Measurements from ENCODE around the gene TESK1. TPM values are rescaled to one million over a fixed set of nuclear protein-coding genes. Genes with fewer than 3 reads are reported as not detected.
"Not testable (repeated sequence)": the region's sequence is repeated elsewhere in the genome, so short reads cannot be mapped to it uniquely, and the experiment has no call there.

TESK1 gene
- total RNA-seq, 1 experiment from 2014 or later: 31.9 TPM

DNA sequence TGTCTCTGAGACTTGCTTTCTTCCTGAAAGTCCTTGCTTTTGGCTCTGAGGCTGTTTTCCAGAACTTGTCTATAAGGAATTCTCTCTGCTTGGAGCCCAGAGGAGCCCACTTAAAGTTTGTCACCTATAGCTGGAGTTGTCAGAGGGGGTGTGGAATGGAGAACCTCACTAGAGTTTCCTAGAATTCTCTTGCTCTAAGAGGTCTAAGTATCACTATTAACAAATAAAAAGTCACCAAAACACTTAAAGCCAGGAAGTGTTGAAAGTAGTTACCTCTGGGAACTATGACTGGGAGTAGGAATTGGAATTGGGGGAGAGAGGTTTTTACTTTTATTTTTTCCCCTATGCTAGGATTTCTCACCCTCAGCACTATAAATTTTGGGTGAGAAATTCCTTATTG, 30.7 kb downstream of the TESK1 start:
- CTCF ChIA-PET: interaction anchor here (0.7 kb wide), 1 partner anchor 50 kb away, joined by 5 read pairs; no protein-coding TSS in a partner anchor
- BruUV-seq (replicated peaks): no TSS peak
- DNase-seq (ENCODE audit: low spot score): no peak

GRCh38 chr9:35636135-35636876, 31.2 kb downstream of the TESK1 start:
- intact Hi-C loops (cut with micrococcal nuclease; ENCODE audit: unreplicated experiment): no loop called here
- H3K27me3 ChIP-seq (replicated peaks; ENCODE audit: insufficient read depth, low read depth, low read length, poor library complexity): no peaks in the 10 kb centered on the region
- H3K4me3 ChIP-seq (ENCODE audit: low read depth, low read length, poor library complexity, severe bottlenecking): no peak overlapping the region
- H3K36me3 ChIP-seq (ENCODE audit: insufficient read depth, low read length, poor library complexity, severe bottlenecking): no peaks in the 10 kb centered on the region
- CTCF ChIA-PET: interaction anchor here (0.7 kb wide), 1 partner anchor 51 kb away, joined by 5 read pairs; no protein-coding TSS in a partner anchor
- no peak for DNase-seq (ENCODE audit: low spot score)
- H3K9me3 ChIP-seq (ENCODE audit: low read depth, low read length, poor library complexity, severe bottlenecking): no peaks in the 10 kb centered on the region
- POLR2A ChIA-PET (ENCODE audit: low non-redundant PET): no interaction called here
- no peak overlapping the region for H3K27ac ChIP-seq (ENCODE audit: low read depth, low read length, poor library complexity, severe bottlenecking)
- TF ChIP-seq, protein P1, sequence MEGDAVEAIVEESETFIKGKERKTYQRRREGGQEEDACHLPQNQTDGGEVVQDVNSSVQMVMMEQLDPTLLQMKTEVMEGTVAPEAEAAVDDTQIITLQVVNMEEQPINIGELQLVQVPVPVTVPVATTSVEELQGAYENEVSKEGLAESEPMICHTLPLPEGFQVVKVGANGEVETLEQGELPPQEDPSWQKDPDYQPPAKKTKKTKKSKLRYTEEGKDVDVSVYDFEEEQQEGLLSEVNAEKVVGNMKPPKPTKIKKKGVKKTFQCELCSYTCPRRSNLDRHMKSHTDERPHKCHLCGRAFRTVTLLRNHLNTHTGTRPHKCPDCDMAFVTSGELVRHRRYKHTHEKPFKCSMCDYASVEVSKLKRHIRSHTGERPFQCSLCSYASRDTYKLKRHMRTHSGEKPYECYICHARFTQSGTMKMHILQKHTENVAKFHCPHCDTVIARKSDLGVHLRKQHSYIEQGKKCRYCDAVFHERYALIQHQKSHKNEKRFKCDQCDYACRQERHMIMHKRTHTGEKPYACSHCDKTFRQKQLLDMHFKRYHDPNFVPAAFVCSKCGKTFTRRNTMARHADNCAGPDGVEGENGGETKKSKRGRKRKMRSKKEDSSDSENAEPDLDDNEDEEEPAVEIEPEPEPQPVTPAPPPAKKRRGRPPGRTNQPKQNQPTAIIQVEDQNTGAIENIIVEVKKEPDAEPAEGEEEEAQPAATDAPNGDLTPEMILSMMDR (conservative IDR thresholded peaks at IDR 0.05; ENCODE audit: low read depth, low read length): no peak
- no peak for TF ChIP-seq EZH2 (IDR thresholded peaks at IDR 0.05; ENCODE audit: borderline replicate concordance, low read depth, low read length, poor library complexity, severe bottlenecking)
- H3K4me1 ChIP-seq (ENCODE audit: insufficient read depth, low read length, poor library complexity, severe bottlenecking): no peaks in the 10 kb centered on the region
- BruUV-seq (replicated peaks): no TSS peak

More for the DNA sequence above, 30.7 kb downstream of the TESK1 start:
- H3K4me3 ChIP-seq (ENCODE audit: low read depth, low read length, poor library complexity, severe bottlenecking): no peak overlapping the region
- H3K9me3 ChIP-seq (ENCODE audit: low read depth, low read length, poor library complexity, severe bottlenecking): no peaks in the 10 kb centered on the region
- no peaks in the 10 kb centered on the region for H3K36me3 ChIP-seq (ENCODE audit: insufficient read depth, low read length, poor library complexity, severe bottlenecking)
- intact Hi-C loops (cut with micrococcal nuclease; ENCODE audit: unreplicated experiment): no loop called here
- no peaks in the 10 kb centered on the region for H3K4me1 ChIP-seq (ENCODE audit: insufficient read depth, low read length, poor library complexity, severe bottlenecking)
- no peak overlapping the region for H3K27ac ChIP-seq (ENCODE audit: low read depth, low read length, poor library complexity, severe bottlenecking)
- no peaks in the 10 kb centered on the region for H3K27me3 ChIP-seq (replicated peaks; ENCODE audit: insufficient read depth, low read depth, low read length, poor library complexity)
- POLR2A ChIA-PET (ENCODE audit: low non-redundant PET): no interaction called here
- TF ChIP-seq, protein P1 (conservative IDR thresholded peaks at IDR 0.05; ENCODE audit: low read depth, low read length): no peak

GRCh38 chr9:35636877-35637246, 31.8 kb downstream of the TESK1 start:
- H3K9me3 ChIP-seq (ENCODE audit: low read depth, low read length, poor library complexity, severe bottlenecking); CTCF ChIA-PET; H3K4me3 ChIP-seq (ENCODE audit: low read depth, low read length, poor library complexity, severe bottlenecking); H3K36me3 ChIP-seq (ENCODE audit: insufficient read depth, low read length, poor library complexity, severe bottlenecking); H3K27me3 ChIP-seq (replicated peaks; ENCODE audit: insufficient read depth, low read depth, low read length, poor library complexity); DNase-seq (ENCODE audit: low spot score); H3K27ac ChIP-seq (ENCODE audit: low read depth, low read length, poor library complexity, severe bottlenecking); POLR2A ChIA-PET (ENCODE audit: low non-redundant PET); H3K4me1 ChIP-seq (ENCODE audit: insufficient read depth, low read length, poor library complexity, severe bottlenecking); BruUV-seq (replicated peaks); intact Hi-C loops (cut with micrococcal nuclease; ENCODE audit: unreplicated experiment): not testable (repeated sequence)

- BruUV-seq (replicated peaks); intact Hi-C loops (cut with micrococcal nuclease; ENCODE audit: unreplicated experiment); CTCF ChIA-PET; H3K27me3 ChIP-seq (replicated peaks; ENCODE audit: insufficient read depth, low read depth, low read length, poor library complexity); H3K27ac ChIP-seq (ENCODE audit: low read depth, low read length, poor library complexity, severe bottlenecking); H3K4me1 ChIP-seq (ENCODE audit: insufficient read depth, low read length, poor library complexity, severe bottlenecking); DNase-seq (ENCODE audit: low spot score); POLR2A ChIA-PET (ENCODE audit: low non-redundant PET); H3K36me3 ChIP-seq (ENCODE audit: insufficient read depth, low read length, poor library complexity, severe bottlenecking); H3K4me3 ChIP-seq (ENCODE audit: low read depth, low read length, poor library complexity, severe bottlenecking); H3K9me3 ChIP-seq (ENCODE audit: low read depth, low read length, poor library complexity, severe bottlenecking): not testable (repeated sequence)
Measured at GRCh38 chr9:35637427-35637955, 32.4 kb downstream of the TESK1 start.

DNA sequence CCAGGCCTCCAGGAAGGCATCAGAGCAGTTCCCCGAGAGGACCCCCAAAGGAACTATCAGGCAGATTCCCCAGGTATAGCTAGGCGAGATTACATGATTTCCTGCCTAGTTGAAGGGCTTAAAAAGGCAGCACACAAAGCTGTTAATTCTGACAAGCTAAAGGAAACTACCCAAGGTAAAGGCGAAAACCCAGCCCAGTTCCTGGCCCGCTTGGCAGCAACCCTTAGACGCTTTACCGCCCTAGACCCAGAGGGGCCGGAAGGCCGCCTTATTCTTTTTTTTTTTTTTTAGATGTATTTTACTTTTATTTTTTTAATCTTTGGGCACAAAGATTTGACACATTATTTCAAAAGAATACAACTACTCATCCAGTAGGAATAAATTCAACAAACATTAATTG, 33.7 kb downstream of the TESK1 start:
- H3K9me3 ChIP-seq (ENCODE audit: low read depth, low read length, poor library complexity, severe bottlenecking); H3K36me3 ChIP-seq (ENCODE audit: insufficient read depth, low read length, poor library complexity, severe bottlenecking); DNase-seq (ENCODE audit: low spot score); BruUV-seq (replicated peaks); H3K4me3 ChIP-seq (ENCODE audit: low read depth, low read length, poor library complexity, severe bottlenecking); H3K27me3 ChIP-seq (replicated peaks; ENCODE audit: insufficient read depth, low read depth, low read length, poor library complexity); POLR2A ChIA-PET (ENCODE audit: low non-redundant PET); H3K4me1 ChIP-seq (ENCODE audit: insufficient read depth, low read length, poor library complexity, severe bottlenecking); intact Hi-C loops (cut with micrococcal nuclease; ENCODE audit: unreplicated experiment); H3K27ac ChIP-seq (ENCODE audit: low read depth, low read length, poor library complexity, severe bottlenecking): not testable (repeated sequence)
- CTCF ChIA-PET: interaction anchor here (0.7 kb wide), 1 partner anchor 686 kb away, joined by 3 read pairs; no protein-coding TSS in a partner anchor

- BruUV-seq (replicated peaks); intact Hi-C loops (cut with micrococcal nuclease; ENCODE audit: unreplicated experiment); H3K4me1 ChIP-seq (ENCODE audit: insufficient read depth, low read length, poor library complexity, severe bottlenecking); H3K4me3 ChIP-seq (ENCODE audit: low read depth, low read length, poor library complexity, severe bottlenecking); H3K27ac ChIP-seq (ENCODE audit: low read depth, low read length, poor library complexity, severe bottlenecking); H3K36me3 ChIP-seq (ENCODE audit: insufficient read depth, low read length, poor library complexity, severe bottlenecking); H3K9me3 ChIP-seq (ENCODE audit: low read depth, low read length, poor library complexity, severe bottlenecking); POLR2A ChIA-PET (ENCODE audit: low non-redundant PET); CTCF ChIA-PET; DNase-seq (ENCODE audit: low spot score); H3K27me3 ChIP-seq (replicated peaks; ENCODE audit: insufficient read depth, low read depth, low read length, poor library complexity): not testable (repeated sequence)
Measured at GRCh38 chr9:35639225-35639624, 34.2 kb downstream of the TESK1 start.
